Cardiac muscle cell (in vitro differentiated cells and primary cell): ENCODE results near the gene UTP3. TPM values are rescaled to one million over a fixed set of nuclear protein-coding genes. Genes with fewer than 3 reads are reported as not detected.
"Not testable (repeated sequence)": the region's sequence is repeated elsewhere in the genome, so short reads cannot be mapped to it uniquely, and the experiment has no call there.

Source experiments
- DNase-seq, 2 donors: peaks; one replicate each; pipeline versions ENCODE4 v3.0.0 to v3.0.0-alpha.2; 2010 to 2017; ENCODE audit warnings: low read depth in 1 of 2, low spot score in 1 of 2
- H3K27ac ChIP-seq: fragments of 200-600 bp; sonication (generic); 2 replicates; pipeline ENCODE4 v1.5.1; 2016
- H3K27me3 ChIP-seq: fragments of 200-600 bp; sonication (generic); 2 replicates; pipeline ENCODE4 v1.6.0; 2016; ENCODE audit warnings: control low read depth
- H3K36me3 ChIP-seq: fragments of 200-600 bp; sonication (generic); 2 replicates; pipeline ENCODE4 v1.5.1; 2016; ENCODE audit warnings: control low read depth
- H3K4me1 ChIP-seq: fragments of 200-600 bp; sonication (generic); 2 replicates; pipeline ENCODE4 v1.8.1; 2017; ENCODE audit warnings: low read depth, mild to moderate bottlenecking, mixed run types
- H3K4me3 ChIP-seq: fragments of 200-600 bp; sonication (generic); 2 replicates; pipeline ENCODE4 v1.5.1; 2016; ENCODE audit warnings: mild to moderate bottlenecking
- H3K9me3 ChIP-seq: fragments of 200-600 bp; sonication (generic); 2 replicates; pipeline ENCODE4 v1.5.1; 2017; ENCODE audit warnings: low read depth, mild to moderate bottlenecking, control low read depth
- CTCF ChIP-seq: IDR thresholded peaks from 2 replicates; pipeline ENCODE4 v1.5.1; 2012; ENCODE audit warnings: low read depth, mild to moderate bottlenecking, low read length
- polyA plus RNA-seq: library from polyadenylated mRNA; unstranded; fragments of >200 nt; fragmentation: Nextera tagmentation; extraction: Ambion mirVana; gene quantifications from 2 replicates; pipeline ENCODE4 v1.2.1, GENCODE V29; 2016
- total RNA-seq: library from RNA; depleted of rRNA; stranded (reverse); fragments of >200 nt; gene quantifications from 2 replicates; pipeline ENCODE4 v1.2.3, GENCODE V29; 2016

Gene UTP3
- total RNA-seq = 18.4 and 23.7 TPM in 2 replicates
- polyA plus RNA-seq = 10.9 and 15.5 TPM in 2 replicates

- Histone ChIP-seq H3K27ac (peak within 1 kb of the TSS; percentile 95), H3K4me3 (peak within 1 kb of the TSS; percentile 87), H3K9me3 (no peaks in the 10 kb centered on the region), H3K27me3 (peaks cover 11% of the 10 kb centered on the region), H3K4me1 (peaks cover 13% of the 10 kb centered on the region), H3K36me3 (no peaks in the 10 kb centered on the region)
- peak; percentile 96 to 99 for DNase-seq
- peak; percentile 95 for TF ChIP-seq CTCF
Measured at GRCh38 chr4:70687821-70688794, at the start of gene UTP3. Gene UTP3, plus strand, starts transcription at chr4:70688532. Its CDS starts 146 bp downstream, at chr4:70688678.

- no peak overlapping the region for H3K27ac ChIP-seq
- H3K36me3 ChIP-seq = no peaks in the 10 kb centered on the region
- H3K27me3 ChIP-seq = no peaks in the 10 kb centered on the region
- no peak for TF ChIP-seq CTCF
- peaks cover 9% of the 10 kb centered on the region for H3K4me1 ChIP-seq
- H3K4me3 ChIP-seq = no peak overlapping the region
- no peaks in the 10 kb centered on the region for H3K9me3 ChIP-seq
- no peak for DNase-seq
Measured at GRCh38 chr4:70640192-70640591, 48.1 kb upstream of the UTP3 start.

- not testable (repeated sequence) for H3K4me1 ChIP-seq, H3K9me3 ChIP-seq, H3K36me3 ChIP-seq, H3K27me3 ChIP-seq, H3K4me3 ChIP-seq, DNase-seq, H3K27ac ChIP-seq
Measured at GRCh38 chr4:70650741-70651140, 37.6 kb upstream of the UTP3 start.

- no peak overlapping the region for H3K4me3 ChIP-seq
- peak; percentile 46 for TF ChIP-seq CTCF
- H3K36me3 ChIP-seq = no peaks in the 10 kb centered on the region
- no peaks in the 10 kb centered on the region for H3K27me3 ChIP-seq
- no peaks in the 10 kb centered on the region for H3K9me3 ChIP-seq
- H3K4me1 ChIP-seq = no peaks in the 10 kb centered on the region
- no peak overlapping the region for H3K27ac ChIP-seq
- DNase-seq = peak; percentile 38 to 60
Measured at GRCh38 chr4:70651864-70652506, 36.3 kb upstream of the UTP3 start.

GRCh38 chr4:70654605-70655011, 33.7 kb upstream of the UTP3 start:
- no peak overlapping the region for H3K27ac ChIP-seq
- H3K9me3 ChIP-seq = no peaks in the 10 kb centered on the region
- H3K27me3 ChIP-seq = no peaks in the 10 kb centered on the region
- no peaks in the 10 kb centered on the region for H3K36me3 ChIP-seq
- DNase-seq = peak in 1 of 2 donors; percentile 27
- H3K4me1 ChIP-seq = no peaks in the 10 kb centered on the region
- TF ChIP-seq CTCF = no peak
- no peak overlapping the region for H3K4me3 ChIP-seq

GRCh38 chr4:70657326-70657725, 31.0 kb upstream of the UTP3 start:
- no peak for TF ChIP-seq CTCF
- Histone ChIP-seq H3K27ac (no peak overlapping the region), H3K36me3 (no peaks in the 10 kb centered on the region), H3K4me1 (no peaks in the 10 kb centered on the region), H3K9me3 (no peaks in the 10 kb centered on the region), H3K27me3 (no peaks in the 10 kb centered on the region), H3K4me3 (no peak overlapping the region)
- DNase-seq = no peak
